ENCODE results near the gene PTCD1. TPM values are rescaled to one million over a fixed set of nuclear protein-coding genes. Genes with fewer than 3 reads are reported as not detected.
"Not testable (repeated sequence)": the region's sequence is repeated elsewhere in the genome, so short reads cannot be mapped to it uniquely, and the experiment has no call there.

The PTCD1 gene
- total RNA-seq, 1 donor = 7.6 TPM

DNA sequence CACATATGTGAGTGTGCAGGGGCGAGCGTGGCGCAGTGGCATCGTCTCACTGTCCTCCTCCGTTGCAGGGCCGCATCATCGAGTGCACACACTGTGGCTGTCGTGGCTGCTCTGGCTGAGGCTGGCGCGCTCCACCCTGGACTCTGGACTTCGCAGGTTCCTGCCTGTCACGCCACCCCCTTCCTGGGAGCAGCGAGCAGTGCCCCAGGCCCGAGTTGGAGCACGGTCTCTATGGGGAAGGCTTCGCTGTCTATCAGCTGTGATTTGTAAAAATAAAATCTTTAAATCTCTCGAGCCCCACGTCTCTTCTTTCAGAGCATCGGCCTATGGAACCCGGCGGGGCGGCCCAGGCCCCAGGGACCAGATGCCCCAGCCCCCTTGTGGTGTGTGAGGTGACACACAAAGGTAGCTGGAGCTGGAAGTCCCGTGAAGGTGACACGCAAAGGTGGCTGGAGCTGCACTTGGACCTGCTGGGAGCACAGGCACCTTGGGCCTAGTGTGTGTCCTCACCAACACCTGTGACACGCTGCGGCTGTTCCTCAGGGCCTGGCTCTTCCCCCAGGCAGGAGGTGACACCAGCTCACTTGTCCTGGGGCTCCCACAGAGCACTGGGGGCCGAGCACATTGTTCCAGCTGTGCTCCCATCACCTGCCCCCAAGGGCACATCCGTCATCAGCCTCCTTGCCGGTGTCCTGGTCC lies 19.1 kb downstream of the PTCD1 start:
- TF ChIP-seq, protein P1, sequence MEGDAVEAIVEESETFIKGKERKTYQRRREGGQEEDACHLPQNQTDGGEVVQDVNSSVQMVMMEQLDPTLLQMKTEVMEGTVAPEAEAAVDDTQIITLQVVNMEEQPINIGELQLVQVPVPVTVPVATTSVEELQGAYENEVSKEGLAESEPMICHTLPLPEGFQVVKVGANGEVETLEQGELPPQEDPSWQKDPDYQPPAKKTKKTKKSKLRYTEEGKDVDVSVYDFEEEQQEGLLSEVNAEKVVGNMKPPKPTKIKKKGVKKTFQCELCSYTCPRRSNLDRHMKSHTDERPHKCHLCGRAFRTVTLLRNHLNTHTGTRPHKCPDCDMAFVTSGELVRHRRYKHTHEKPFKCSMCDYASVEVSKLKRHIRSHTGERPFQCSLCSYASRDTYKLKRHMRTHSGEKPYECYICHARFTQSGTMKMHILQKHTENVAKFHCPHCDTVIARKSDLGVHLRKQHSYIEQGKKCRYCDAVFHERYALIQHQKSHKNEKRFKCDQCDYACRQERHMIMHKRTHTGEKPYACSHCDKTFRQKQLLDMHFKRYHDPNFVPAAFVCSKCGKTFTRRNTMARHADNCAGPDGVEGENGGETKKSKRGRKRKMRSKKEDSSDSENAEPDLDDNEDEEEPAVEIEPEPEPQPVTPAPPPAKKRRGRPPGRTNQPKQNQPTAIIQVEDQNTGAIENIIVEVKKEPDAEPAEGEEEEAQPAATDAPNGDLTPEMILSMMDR (IDR thresholded peaks at IDR 0.05; ENCODE audit: extremely low read depth, low read depth, low read length) = no peak
- no peaks in the 10 kb centered on the region for H3K27me3 ChIP-seq (ENCODE audit: insufficient read depth, low read length)
- no peak overlapping the region for H3K4me2 ChIP-seq (ENCODE audit: insufficient read depth, low read length)
- H3K79me2 ChIP-seq (ENCODE audit: insufficient read depth, low read length) = peaks cover 19% of the 10 kb centered on the region
- H4K20me1 ChIP-seq (ENCODE audit: insufficient read depth, low read length) = peaks cover 2% of the 10 kb centered on the region
- H3K27ac ChIP-seq (ENCODE audit: low read depth, low read length) = no peak overlapping the region
- no peak overlapping the region for H2AFZ ChIP-seq (ENCODE audit: low read length)
- no peaks in the 10 kb centered on the region for H3K9me3 ChIP-seq (ENCODE audit: low read depth, low read length)
- no peaks in the 10 kb centered on the region for H3K4me1 ChIP-seq (ENCODE audit: insufficient read depth, low read length)
- H3K36me3 ChIP-seq (ENCODE audit: insufficient read depth, low read length) = peaks cover 65% of the 10 kb centered on the region
- DNase-seq (ENCODE audit: insufficient read length, low spot score, missing footprints) = peak; percentile 78
- no peak overlapping the region for H3K4me3 ChIP-seq (ENCODE audit: insufficient read depth, low read length)

DNA sequence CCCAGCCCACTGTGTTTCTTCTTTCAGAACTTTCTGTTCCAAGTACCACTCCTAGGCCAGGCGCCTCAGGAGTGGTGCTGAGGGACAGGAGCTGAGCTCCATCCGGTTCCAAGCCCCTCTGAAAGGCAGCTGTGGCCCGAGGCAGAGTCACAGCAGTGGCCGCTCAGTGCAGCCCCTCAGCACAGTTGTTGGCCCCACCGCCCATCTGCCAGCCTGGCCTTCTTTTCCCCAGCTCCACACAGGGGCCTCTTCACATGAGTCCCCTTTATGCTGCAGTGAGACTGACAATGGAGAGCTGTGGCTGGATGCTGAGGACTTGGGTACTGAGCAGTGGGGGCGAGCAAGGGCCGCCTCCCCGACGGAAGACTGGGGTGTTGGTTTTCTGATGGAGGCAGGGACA lies 20.3 kb downstream of the PTCD1 start:
- TF ChIP-seq, protein P1 (IDR thresholded peaks at IDR 0.05; ENCODE audit: extremely low read depth, low read depth, low read length) = no peak
- H3K27ac ChIP-seq (ENCODE audit: low read depth, low read length) = no peak overlapping the region
- no peak overlapping the region for H2AFZ ChIP-seq (ENCODE audit: low read length)
- H3K4me1 ChIP-seq (ENCODE audit: insufficient read depth, low read length) = no peaks in the 10 kb centered on the region
- no peak overlapping the region for H3K4me2 ChIP-seq (ENCODE audit: insufficient read depth, low read length)
- H3K79me2 ChIP-seq (ENCODE audit: insufficient read depth, low read length) = peaks cover 20% of the 10 kb centered on the region
- H3K27me3 ChIP-seq (ENCODE audit: insufficient read depth, low read length) = no peaks in the 10 kb centered on the region
- peaks cover 2% of the 10 kb centered on the region for H4K20me1 ChIP-seq (ENCODE audit: insufficient read depth, low read length)
- H3K36me3 ChIP-seq (ENCODE audit: insufficient read depth, low read length) = peaks cover 69% of the 10 kb centered on the region
- no peak overlapping the region for H3K4me3 ChIP-seq (ENCODE audit: insufficient read depth, low read length)
- no peaks in the 10 kb centered on the region for H3K9me3 ChIP-seq (ENCODE audit: low read depth, low read length)
- peak; percentile 36 for DNase-seq (ENCODE audit: insufficient read length, low spot score, missing footprints)

DNA sequence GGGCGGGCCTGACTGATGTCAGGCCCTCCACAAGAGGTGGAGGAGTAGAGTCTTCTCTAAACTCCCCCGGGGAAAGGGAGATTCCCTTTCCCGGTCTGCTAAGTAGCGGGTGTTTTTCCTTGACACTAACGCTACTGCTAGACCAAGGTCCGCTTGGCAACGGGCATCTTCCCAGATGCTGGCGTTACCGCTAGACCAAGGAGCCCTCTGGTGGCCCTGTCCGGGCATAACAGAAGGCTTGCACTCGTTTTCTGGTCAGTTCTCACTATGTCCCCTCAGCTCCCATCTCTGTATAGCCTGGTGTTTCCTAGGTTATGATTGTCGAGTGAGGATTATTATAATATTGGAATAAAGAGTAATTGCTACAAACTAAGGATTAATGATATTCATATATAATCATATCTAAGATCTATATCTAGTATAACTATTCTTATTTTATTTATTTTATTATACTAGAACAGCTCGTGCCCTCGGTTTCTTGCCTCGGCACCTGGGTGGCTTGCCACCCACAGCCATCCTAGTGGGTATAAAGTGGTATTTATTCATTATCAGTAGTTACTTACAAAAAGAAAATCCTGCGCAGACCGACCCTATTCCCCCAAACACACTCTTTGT lies 23.0 kb downstream of the PTCD1 start:
- not testable (repeated sequence) for H3K4me1 ChIP-seq (ENCODE audit: insufficient read depth, low read length); H2AFZ ChIP-seq (ENCODE audit: low read length); H3K27ac ChIP-seq (ENCODE audit: low read depth, low read length); H4K20me1 ChIP-seq (ENCODE audit: insufficient read depth, low read length); H3K9me3 ChIP-seq (ENCODE audit: low read depth, low read length); H3K27me3 ChIP-seq (ENCODE audit: insufficient read depth, low read length); H3K4me2 ChIP-seq (ENCODE audit: insufficient read depth, low read length); DNase-seq (ENCODE audit: insufficient read length, low spot score, missing footprints); H3K4me3 ChIP-seq (ENCODE audit: insufficient read depth, low read length)
- TF ChIP-seq, protein P1 (IDR thresholded peaks at IDR 0.05; ENCODE audit: extremely low read depth, low read depth, low read length) = peak; percentile 62
- peaks cover 83% of the 10 kb centered on the region for H3K36me3 ChIP-seq (ENCODE audit: insufficient read depth, low read length)
- H3K79me2 ChIP-seq (ENCODE audit: insufficient read depth, low read length) = peaks cover 42% of the 10 kb centered on the region

DNA sequence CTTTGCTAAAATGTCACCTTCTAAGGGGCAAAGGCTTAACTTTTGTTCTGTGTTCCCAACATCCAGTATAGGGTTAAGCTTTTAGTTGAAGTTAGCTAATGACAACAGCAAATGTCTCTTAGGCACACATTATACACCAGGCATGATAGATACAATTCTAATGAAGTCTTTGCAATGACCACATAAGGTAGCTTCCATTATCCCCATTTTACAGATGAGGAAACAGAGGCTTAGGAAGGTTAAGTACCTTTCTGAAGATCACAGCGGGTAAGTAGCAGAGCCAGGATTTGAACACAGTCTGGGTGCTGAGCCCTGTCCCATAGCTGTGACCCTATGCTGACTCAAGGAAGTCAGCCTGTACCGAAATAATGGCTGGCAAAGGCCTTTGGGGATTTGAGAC lies 28.0 kb downstream of the PTCD1 start:
- Histone ChIP-seq H3K36me3 (ENCODE audit: insufficient read depth, low read length) (peaks cover 40% of the 10 kb centered on the region), H3K27me3 (ENCODE audit: insufficient read depth, low read length) (no peaks in the 10 kb centered on the region), H3K9me3 (ENCODE audit: low read depth, low read length) (no peaks in the 10 kb centered on the region), H3K4me2 (ENCODE audit: insufficient read depth, low read length) (peak overlapping the region; percentile 95), H4K20me1 (ENCODE audit: insufficient read depth, low read length) (peaks cover 34% of the 10 kb centered on the region), H3K4me1 (ENCODE audit: insufficient read depth, low read length) (peaks cover 25% of the 10 kb centered on the region), H3K79me2 (ENCODE audit: insufficient read depth, low read length) (peaks cover 71% of the 10 kb centered on the region), H2AFZ (ENCODE audit: low read length) (no peak overlapping the region), H3K27ac (ENCODE audit: low read depth, low read length) (peak overlapping the region; percentile 9), H3K4me3 (ENCODE audit: insufficient read depth, low read length) (no peak overlapping the region)
- DNase-seq (ENCODE audit: insufficient read length, low spot score, missing footprints) = no peak
- TF ChIP-seq, protein P1 (IDR thresholded peaks at IDR 0.05; ENCODE audit: extremely low read depth, low read depth, low read length) = no peak
